Measurements from ENCODE around the gene DYNLT4. TPM values are rescaled to one million over a fixed set of nuclear protein-coding genes. Genes with fewer than 3 reads are reported as not detected.

DYNLT4 gene
- total RNA-seq, 4 donors from 2014 or later = not detected

DNA sequence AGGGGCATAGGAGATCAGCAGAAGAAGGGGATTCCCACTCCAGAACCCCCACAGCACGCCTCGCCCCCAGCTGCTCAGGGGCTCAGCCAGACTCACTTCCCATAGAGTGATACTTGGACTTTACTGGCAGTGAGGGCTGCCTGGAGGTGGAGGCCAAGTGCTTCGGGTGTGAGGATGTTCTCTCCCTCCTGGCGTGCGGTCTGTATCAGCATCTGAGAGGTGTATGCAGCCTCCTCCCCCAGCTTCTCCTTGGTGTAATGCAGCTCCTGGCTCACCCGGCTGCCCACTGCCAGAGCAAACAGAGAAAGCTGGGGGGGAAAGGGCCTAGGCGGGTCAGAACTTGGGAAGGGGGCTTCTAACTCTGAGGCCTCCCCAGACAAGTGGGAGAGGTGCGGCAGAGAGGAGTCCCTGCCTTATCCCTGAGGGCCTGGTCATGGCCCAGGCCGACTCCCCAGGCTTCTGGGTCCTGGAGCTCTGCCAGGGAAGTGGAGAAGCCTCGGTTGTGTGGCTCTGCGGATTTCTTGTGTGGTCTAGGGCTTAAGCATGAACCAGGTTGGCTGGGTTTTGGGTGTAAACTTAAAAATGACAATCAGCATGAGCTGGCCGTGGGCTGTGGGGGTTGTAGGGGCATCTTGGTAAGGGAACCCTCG, 25.0 kb upstream of the DYNLT4 start:
- TF ChIP-seq POLR2AphosphoS5 (IDR thresholded peaks at IDR 0.05) (no peak), POLR2A (IDR thresholded peaks at IDR 0.05) (no peak), EP300 (IDR thresholded peaks at IDR 0.05) (no peak)
- TF ChIP-seq, protein P1, sequence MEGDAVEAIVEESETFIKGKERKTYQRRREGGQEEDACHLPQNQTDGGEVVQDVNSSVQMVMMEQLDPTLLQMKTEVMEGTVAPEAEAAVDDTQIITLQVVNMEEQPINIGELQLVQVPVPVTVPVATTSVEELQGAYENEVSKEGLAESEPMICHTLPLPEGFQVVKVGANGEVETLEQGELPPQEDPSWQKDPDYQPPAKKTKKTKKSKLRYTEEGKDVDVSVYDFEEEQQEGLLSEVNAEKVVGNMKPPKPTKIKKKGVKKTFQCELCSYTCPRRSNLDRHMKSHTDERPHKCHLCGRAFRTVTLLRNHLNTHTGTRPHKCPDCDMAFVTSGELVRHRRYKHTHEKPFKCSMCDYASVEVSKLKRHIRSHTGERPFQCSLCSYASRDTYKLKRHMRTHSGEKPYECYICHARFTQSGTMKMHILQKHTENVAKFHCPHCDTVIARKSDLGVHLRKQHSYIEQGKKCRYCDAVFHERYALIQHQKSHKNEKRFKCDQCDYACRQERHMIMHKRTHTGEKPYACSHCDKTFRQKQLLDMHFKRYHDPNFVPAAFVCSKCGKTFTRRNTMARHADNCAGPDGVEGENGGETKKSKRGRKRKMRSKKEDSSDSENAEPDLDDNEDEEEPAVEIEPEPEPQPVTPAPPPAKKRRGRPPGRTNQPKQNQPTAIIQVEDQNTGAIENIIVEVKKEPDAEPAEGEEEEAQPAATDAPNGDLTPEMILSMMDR (IDR thresholded peaks at IDR 0.05) = no peak
- H3K4me3 ChIP-seq = no peak overlapping the region
- no peak overlapping the region for H3K27ac ChIP-seq
- no peaks in the 10 kb centered on the region for H3K36me3 ChIP-seq
- peaks cover 6% of the 10 kb centered on the region for H3K4me1 ChIP-seq
- no peak for DNase-seq (ENCODE audit: low spot score in 2 of 2)
- WGBS = 78% methylated on average over 6 of the region's 13 CpGs
- no peaks in the 10 kb centered on the region for H3K9me3 ChIP-seq
- H3K27me3 ChIP-seq = no peaks in the 10 kb centered on the region

DNA sequence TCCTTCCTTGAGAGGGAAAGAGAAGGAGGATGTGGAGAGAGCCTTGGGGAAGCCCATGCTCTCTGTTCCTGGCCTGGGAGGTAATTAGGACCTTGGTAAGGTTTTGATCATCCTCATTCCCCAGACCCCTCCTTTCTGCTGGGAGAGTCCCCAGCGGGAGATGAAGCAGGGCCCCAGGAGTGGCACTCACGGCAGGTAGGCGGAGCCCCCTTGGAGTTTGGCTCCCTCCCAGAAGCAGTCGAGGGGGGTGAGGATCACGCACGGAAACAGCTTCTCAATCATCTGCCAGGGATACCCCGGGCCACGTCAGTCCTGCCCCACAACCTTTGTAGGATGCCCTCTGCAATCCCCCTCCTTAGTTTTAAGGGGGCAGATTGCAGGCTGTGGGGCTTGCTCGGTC, 24.4 kb upstream of the DYNLT4 start:
- Histone ChIP-seq H3K36me3 (no peaks in the 10 kb centered on the region), H3K27ac (no peak overlapping the region), H3K27me3 (no peaks in the 10 kb centered on the region), H3K4me1 (peaks cover 6% of the 10 kb centered on the region), H3K4me3 (no peak overlapping the region), H3K9me3 (no peaks in the 10 kb centered on the region)
- DNase-seq (ENCODE audit: low spot score in 2 of 2) = no peak
- no peak for TF ChIP-seq POLR2AphosphoS5 (IDR thresholded peaks at IDR 0.05)
- TF ChIP-seq EP300 (IDR thresholded peaks at IDR 0.05) = no peak
- TF ChIP-seq, protein P1 (IDR thresholded peaks at IDR 0.05) = no peak
- no peak for TF ChIP-seq POLR2A (IDR thresholded peaks at IDR 0.05)
- 50% methylated on average over 2 of the region's 9 CpGs for WGBS

DNA sequence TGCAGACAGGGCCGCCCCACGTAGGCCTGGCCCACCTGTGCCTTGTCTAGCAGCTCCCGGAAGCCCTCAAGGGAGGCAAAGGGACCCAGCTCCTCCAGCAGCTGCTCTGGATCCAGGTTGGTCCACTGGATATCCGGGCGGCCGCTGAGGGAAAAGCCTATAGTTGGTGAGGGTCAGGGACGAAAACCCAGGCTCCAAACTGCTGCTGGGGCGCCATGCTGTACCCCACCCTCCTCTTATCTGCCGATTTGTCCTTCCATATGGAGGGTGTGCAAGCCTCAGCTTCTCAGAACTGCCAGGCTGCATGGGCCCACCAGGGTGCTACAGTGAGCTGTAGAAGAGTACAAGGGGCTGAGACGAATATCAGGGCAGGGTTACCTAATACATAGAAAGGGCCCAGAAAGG, 23.8 kb upstream of the DYNLT4 start:
- Histone ChIP-seq H3K36me3 (no peaks in the 10 kb centered on the region), H3K27ac (no peak overlapping the region), H3K4me1 (peaks cover under 1% of the 10 kb centered on the region), H3K27me3 (no peaks in the 10 kb centered on the region), H3K9me3 (no peaks in the 10 kb centered on the region), H3K4me3 (no peak overlapping the region)
- WGBS = 80% methylated on average over 9 of the region's 10 CpGs
- TF ChIP-seq POLR2A (IDR thresholded peaks at IDR 0.05) = no peak
- TF ChIP-seq POLR2AphosphoS5 (IDR thresholded peaks at IDR 0.05) = no peak
- TF ChIP-seq EP300 (IDR thresholded peaks at IDR 0.05) = no peak
- TF ChIP-seq, protein P1 (IDR thresholded peaks at IDR 0.05) = no peak
- DNase-seq (ENCODE audit: low spot score in 2 of 2) = no peak

DNA sequence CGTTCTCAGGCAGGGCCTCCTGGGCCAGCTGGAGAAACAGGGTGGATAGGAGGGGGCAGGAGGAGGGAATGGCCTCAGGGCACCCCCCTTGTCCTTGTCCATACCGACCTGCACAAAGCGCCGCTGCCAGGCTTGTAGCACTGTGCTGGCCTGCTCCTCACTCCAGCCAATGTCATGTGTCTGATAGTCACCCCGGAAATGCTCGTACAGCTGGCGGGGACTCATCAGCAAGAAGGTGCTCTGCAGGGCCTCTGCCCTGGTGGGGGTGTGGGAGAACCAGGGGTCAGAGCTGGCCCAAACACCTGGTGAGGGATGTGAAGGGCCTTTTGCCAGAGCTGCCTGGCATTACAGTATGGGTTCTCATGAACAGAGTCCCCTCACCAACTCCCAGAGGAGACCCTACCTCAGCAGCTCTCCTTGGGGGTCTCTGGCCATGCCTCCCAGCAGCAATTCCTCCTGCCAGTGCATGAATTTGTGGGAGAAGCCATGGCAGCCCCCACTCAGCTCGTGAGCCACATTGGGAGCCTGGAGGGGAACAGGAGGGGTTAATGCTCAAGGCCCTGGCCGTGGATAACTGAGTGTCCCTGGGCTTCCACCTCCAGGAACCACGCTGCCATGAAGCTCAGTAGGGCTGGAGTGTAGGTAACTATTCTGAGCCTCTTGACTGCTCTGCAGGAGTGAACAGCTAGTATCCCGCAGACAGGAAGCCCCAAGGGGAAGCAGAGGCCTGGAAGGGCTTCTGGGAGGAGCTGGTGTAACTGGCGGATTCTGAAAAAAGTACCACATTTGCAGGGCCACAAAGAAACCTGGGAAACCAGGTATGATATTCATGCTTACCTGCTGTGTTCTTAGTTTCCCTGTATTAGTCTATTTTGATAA, 22.6 kb upstream of the DYNLT4 start:
- H3K27me3 ChIP-seq = no peaks in the 10 kb centered on the region
- no peaks in the 10 kb centered on the region for H3K36me3 ChIP-seq
- 75% methylated on average over 6 of the region's 12 CpGs for WGBS
- no peak overlapping the region for H3K4me3 ChIP-seq
- no peak for DNase-seq (ENCODE audit: low spot score in 2 of 2)
- H3K9me3 ChIP-seq = no peaks in the 10 kb centered on the region
- no peak overlapping the region for H3K27ac ChIP-seq
- TF ChIP-seq, protein P1 (IDR thresholded peaks at IDR 0.05) = no peak
- no peak for TF ChIP-seq EP300 (IDR thresholded peaks at IDR 0.05)
- no peak for TF ChIP-seq POLR2AphosphoS5 (IDR thresholded peaks at IDR 0.05)
- no peak for TF ChIP-seq POLR2A (IDR thresholded peaks at IDR 0.05)
- no peaks in the 10 kb centered on the region for H3K4me1 ChIP-seq

DNA sequence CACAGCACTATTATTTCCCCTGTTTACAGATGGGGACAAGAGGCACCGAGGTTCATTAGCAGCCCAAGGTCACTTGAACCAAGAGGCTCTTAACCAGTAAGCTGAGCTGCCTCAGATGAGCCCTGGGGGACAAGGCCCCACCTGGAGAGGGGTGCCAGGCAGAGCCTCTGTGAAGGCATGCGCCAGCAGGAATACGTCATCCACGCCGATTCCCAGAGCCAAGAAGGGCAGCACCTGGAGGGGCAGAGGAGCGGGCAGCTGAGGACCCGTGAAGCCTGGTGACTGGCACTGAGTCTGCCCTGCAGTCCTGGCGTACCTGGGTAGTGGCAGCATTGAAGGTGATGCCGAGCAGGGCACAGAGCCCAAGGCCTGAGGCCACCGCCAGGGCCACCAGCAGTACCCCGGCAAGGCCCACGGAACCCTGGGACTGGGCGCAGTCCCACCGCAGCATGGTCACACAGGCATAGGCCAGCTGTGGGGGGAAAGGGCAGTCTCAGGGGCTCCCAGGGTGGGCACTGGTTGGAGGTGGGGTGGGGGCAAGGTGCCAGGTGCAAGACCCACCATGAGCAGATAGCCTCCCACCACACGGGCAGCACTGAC, 21.8 kb upstream of the DYNLT4 start:
- Histone ChIP-seq H3K27ac (no peak overlapping the region), H3K27me3 (no peaks in the 10 kb centered on the region), H3K4me3 (no peak overlapping the region), H3K36me3 (no peaks in the 10 kb centered on the region), H3K4me1 (no peaks in the 10 kb centered on the region), H3K9me3 (no peaks in the 10 kb centered on the region)
- WGBS = 92% methylated on average over 5 of the region's 15 CpGs
- TF ChIP-seq POLR2A (IDR thresholded peaks at IDR 0.05) (no peak), POLR2AphosphoS5 (IDR thresholded peaks at IDR 0.05) (no peak), EP300 (IDR thresholded peaks at IDR 0.05) (no peak)
- TF ChIP-seq, protein P1 (IDR thresholded peaks at IDR 0.05) = no peak
- no peak for DNase-seq (ENCODE audit: low spot score in 2 of 2)

Data from suprapubic skin (tissue), 4 donors.